Measurements from ENCODE around the gene XPR1.

DNA sequence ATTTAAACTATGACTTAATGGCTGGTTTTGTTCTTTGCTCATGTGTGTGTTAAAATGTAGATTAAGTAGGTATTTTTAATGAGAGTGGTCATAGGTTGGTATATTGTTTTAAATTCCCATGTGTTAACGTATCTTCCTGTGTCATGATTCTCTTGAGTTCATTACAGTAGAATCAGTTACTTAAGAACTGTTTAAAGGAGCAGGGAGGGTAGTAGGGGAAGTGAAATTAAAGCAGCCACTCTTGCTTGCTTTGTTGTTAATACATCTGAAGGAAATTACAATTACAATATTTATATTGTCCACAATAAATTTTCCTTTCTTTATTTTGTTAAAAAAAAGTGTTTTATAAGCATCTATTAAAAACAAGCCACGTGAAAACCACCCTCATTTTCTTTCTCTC, 161.6 kb downstream of the XPR1 start:
- no peak for TF ChIP-seq CTCF (IDR thresholded peaks at IDR 0.05; ENCODE audit: low read depth, low read length, poor library complexity, severe bottlenecking)
- no peak for TF ChIP-seq EZH2phosphoT487 (IDR thresholded peaks at IDR 0.05; ENCODE audit: borderline replicate concordance, low read length)

Measured in DOHH2 (cell line).